Endodermal cell (in vitro differentiated cells): ENCODE data around the gene ZNF692. TPM values are rescaled to one million over a fixed set of nuclear protein-coding genes. Genes with fewer than 3 reads are reported as not detected.

Source experiments
- DNase-seq: peaks from one replicate; pipeline ENCODE4 v3.0.0-alpha.2; 2017
- H3K27ac ChIP-seq: 2 replicates; pipeline ENCODE4 v1.5.1; 2013; ENCODE audit warnings: mild to moderate bottlenecking, low read depth, low read length, moderate library complexity
- H3K27me3 ChIP-seq: 2 replicates; pipeline ENCODE4 v1.6.1; 2013; ENCODE audit warnings: mild to moderate bottlenecking, low read length, moderate library complexity; ENCODE audit not compliant: insufficient read depth, control insufficient read depth, poor library complexity, severe bottlenecking
- H3K36me3 ChIP-seq: 2 replicates; pipeline ENCODE4 v1.7.0; 2013; ENCODE audit warnings: mild to moderate bottlenecking, low read length, moderate library complexity; ENCODE audit not compliant: control insufficient read depth, insufficient read depth
- H3K4me1 ChIP-seq: one replicate; pipeline ENCODE4 v1.7.0; 2013; ENCODE audit warnings: low read length; ENCODE audit not compliant: control insufficient read depth, insufficient read depth
- H3K4me3 ChIP-seq: 2 replicates; pipeline ENCODE4 v1.5.1; 2013; ENCODE audit warnings: mild to moderate bottlenecking, low read length, moderate library complexity
- H3K9ac ChIP-seq: 2 replicates; pipeline ENCODE4 v1.6.1; 2013; ENCODE audit warnings: mild to moderate bottlenecking, low read length, moderate library complexity; ENCODE audit not compliant: poor library complexity, severe bottlenecking; ENCODE audit errors: extremely low read depth
- H3K9me3 ChIP-seq: 2 replicates; pipeline ENCODE4 v1.6.1; 2013; ENCODE audit warnings: mild to moderate bottlenecking, low read length, moderate library complexity; ENCODE audit not compliant: control insufficient read depth
- H3K27ac Mint-ChIP-seq: 2 replicates; pipeline ENCODE4 v1.8.0; 2020; ENCODE audit warnings: mixed read lengths
- H3K27me3 Mint-ChIP-seq: 2 replicates; pipeline ENCODE4 v1.8.0; 2021; ENCODE audit warnings: mild to moderate bottlenecking, mixed read lengths; ENCODE audit not compliant: insufficient read depth
- H3K36me3 Mint-ChIP-seq: 2 replicates; pipeline ENCODE4 v1.8.0; 2020; ENCODE audit warnings: low read depth, mixed read lengths
- H3K4me1 Mint-ChIP-seq: 2 replicates; pipeline ENCODE4 v1.8.0; 2020; ENCODE audit warnings: mixed read lengths
- H3K4me3 Mint-ChIP-seq: 2 replicates; pipeline ENCODE4 v1.8.0; 2020; ENCODE audit warnings: mild to moderate bottlenecking, moderate library complexity, mixed read lengths
- H3K9me3 Mint-ChIP-seq: 2 replicates; pipeline ENCODE4 v1.8.0; 2020; ENCODE audit warnings: mild to moderate bottlenecking, mixed read lengths
- CTCF ChIP-seq: fragments of 200-600 bp; sonication (generic); conservative IDR thresholded peaks from 2 replicates; pipeline ENCODE4 v1.5.0; 2021; ENCODE audit warnings: antibody characterized with exemption, mild to moderate bottlenecking
- WGBS, 2 experiments: methylation state at CpG; one replicate each; pipeline versions ENCODE4 v1.1.5 to v1.1.7; 2013; ENCODE audit warnings: missing lambda C conversion rate in 2 of 2, mixed read lengths in 1 of 2; ENCODE audit not compliant: insufficient coverage in 1 of 2, insufficient read length in 1 of 2; 5-methylcytosine and 5-hydroxymethylcytosine counted together
- total RNA-seq, 2 donors: library from RNA; stranded (reverse); fragmentation: NEBNext Ultra II Directional in 1 of 2; extraction: Animal tissue kit (Norgen Biotek cat#: 25700) in 1 of 2; gene quantifications; 2 replicates in 1 of 2; 3 replicates in 1 of 2; pipeline ENCODE4 v1.2.1, GENCODE V29; 2021

Gene ZNF692
- total RNA-seq, 2 donors from 2014 or later, result 47.6 to 50.3 TPM

- no peaks in the 10 kb centered on the region for H3K9me3 Mint-ChIP-seq
- H3K27ac Mint-ChIP-seq, result no peak overlapping the region
- H3K4me3 Mint-ChIP-seq, result no peak overlapping the region
- no peak for DNase-seq
- Histone ChIP-seq H3K27ac (no peak overlapping the region), H3K9me3 (no peaks in the 10 kb centered on the region), H3K4me1 (no peaks in the 10 kb centered on the region), H3K4me3 (no peak overlapping the region), H3K36me3 (no peaks in the 10 kb centered on the region), H3K27me3 (peaks cover 19% of the 10 kb centered on the region), H3K9ac (no peak overlapping the region)
- peaks cover 15% of the 10 kb centered on the region for H3K27me3 Mint-ChIP-seq
- no peaks in the 10 kb centered on the region for H3K36me3 Mint-ChIP-seq
- peaks cover 4% of the 10 kb centered on the region for H3K4me1 Mint-ChIP-seq
- TF ChIP-seq CTCF, result no peak
- 76% methylated on average over 1 of the region's 1 CpG; no CpG with 5 or more reads in 1 of the 2 experiments for WGBS, 2 experiments
Observed at GRCh38 chr1:248881261-248881660, 22.4 kb upstream of the ZNF692 start.

DNA sequence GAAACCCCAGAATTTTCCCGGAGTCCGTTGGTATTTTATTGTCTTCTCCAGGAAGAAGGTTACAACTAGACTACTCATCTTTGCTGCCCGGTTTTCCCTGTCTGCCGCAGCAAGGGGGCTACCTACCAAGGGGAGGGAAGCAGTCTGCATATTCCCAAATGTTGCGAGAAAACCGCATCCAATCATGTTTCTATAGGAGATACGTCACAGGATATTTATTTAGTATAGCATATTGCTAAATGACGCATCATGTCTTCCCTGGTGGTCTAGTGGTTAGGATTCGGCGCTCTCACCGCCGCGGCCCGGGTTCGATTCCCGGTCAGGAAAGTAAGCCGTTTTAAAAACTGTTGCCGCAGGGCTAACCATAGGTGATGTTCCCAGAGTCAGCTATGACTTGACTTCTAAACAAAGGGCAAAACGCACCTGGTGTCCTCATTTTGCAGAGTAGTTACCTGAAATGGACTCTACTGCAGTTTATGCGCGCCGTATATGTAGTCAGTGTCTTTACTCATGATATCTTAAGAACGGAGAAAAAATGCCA, 15.2 kb upstream of the ZNF692 start:
- Mint-ChIP-seq H3K36me3 (no peaks in the 10 kb centered on the region), H3K9me3 (no peaks in the 10 kb centered on the region), H3K27ac (peak overlapping the region; percentile 99), H3K4me3 (peak overlapping the region; percentile 94), H3K27me3 (peaks cover 5% of the 10 kb centered on the region), H3K4me1 (peaks cover 2% of the 10 kb centered on the region)
- no peaks in the 10 kb centered on the region for H3K36me3 ChIP-seq
- H3K4me1 ChIP-seq, result no peaks in the 10 kb centered on the region
- peak; percentile 95 for DNase-seq
- peak overlapping the region; percentile 99 for H3K4me3 ChIP-seq
- H3K9me3 ChIP-seq, result no peaks in the 10 kb centered on the region
- no peak for TF ChIP-seq CTCF
- H3K9ac ChIP-seq, result peak overlapping the region; percentile 95
- no peaks in the 10 kb centered on the region for H3K27me3 ChIP-seq
- H3K27ac ChIP-seq, result peak overlapping the region; percentile 93
- 5 to 7% methylated on average over 21 to 23 of the region's 23 CpGs for WGBS, 2 experiments

- H3K4me1 Mint-ChIP-seq, result peaks cover 2% of the 10 kb centered on the region
- peak overlapping the region; percentile 94 for H3K4me3 Mint-ChIP-seq
- TF ChIP-seq CTCF, result no peak
- H3K27ac Mint-ChIP-seq, result peak overlapping the region; percentile 99
- no peaks in the 10 kb centered on the region for H3K27me3 ChIP-seq
- WGBS, 2 experiments, result 0 to 1% methylated on average over 35 to 41 of the region's 41 CpGs
- H3K36me3 ChIP-seq, result no peaks in the 10 kb centered on the region
- H3K9ac ChIP-seq, result peak overlapping the region; percentile 95
- H3K4me3 ChIP-seq, result peak overlapping the region; percentile 99
- no peaks in the 10 kb centered on the region for H3K9me3 ChIP-seq
- no peaks in the 10 kb centered on the region for H3K27me3 Mint-ChIP-seq
- DNase-seq, result peak; percentile 100
- H3K27ac ChIP-seq, result peak overlapping the region; percentile 93
- no peaks in the 10 kb centered on the region for H3K36me3 Mint-ChIP-seq
- no peaks in the 10 kb centered on the region for H3K4me1 ChIP-seq
- no peaks in the 10 kb centered on the region for H3K9me3 Mint-ChIP-seq
Observed at GRCh38 chr1:248873409-248873992, 14.6 kb upstream of the ZNF692 start.
